ENCODE measurements around the gene ZNF655.

DNA sequence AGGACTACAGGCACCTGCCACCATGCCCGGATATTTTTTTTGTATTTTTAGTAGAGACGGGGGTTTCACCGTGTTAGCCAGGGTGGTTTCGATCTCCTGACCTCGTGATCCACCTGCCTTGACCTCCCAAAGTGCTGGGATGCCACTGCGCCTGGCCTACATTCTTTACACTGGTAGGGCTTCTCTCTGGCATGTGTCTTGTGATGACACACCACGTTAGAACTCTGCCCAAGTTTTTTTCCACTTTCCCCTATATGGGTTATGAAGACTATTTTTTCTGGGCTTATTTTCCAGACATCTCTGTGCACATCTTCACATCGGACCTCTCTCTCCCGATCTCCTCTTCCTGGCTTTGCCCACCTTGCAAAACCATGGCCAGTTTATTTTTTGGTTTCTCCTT is 17.2 kb upstream of the ZNF655 start:
- no peak for TF ChIP-seq EGR1 (IDR thresholded peaks at IDR 0.05; ENCODE audit: borderline replicate concordance, low read depth, low read length)
- TF ChIP-seq POLR2A (IDR thresholded peaks at IDR 0.05; ENCODE audit: control extremely low read depth in 1 of 2, low read depth in 2 of 2, low read length in 2 of 2) = no peak
- TF ChIP-seq ATF2 (IDR thresholded peaks at IDR 0.05; ENCODE audit: low read length) = no peak
- TF ChIP-seq EP300 (IDR thresholded peaks at IDR 0.05; ENCODE audit: borderline replicate concordance in 1 of 2, low read depth in 2 of 2, low read length in 2 of 2) = no peak
- no peak for TF ChIP-seq TBP (IDR thresholded peaks at IDR 0.05; ENCODE audit: low read depth, low read length)

All from H1 (cell line).